Measurements from ENCODE around the gene WDFY2.

The WDFY2 gene

GRCh38 chr13:51742031-51742430 is 157.8 kb downstream of the WDFY2 start:
- H3K36me3 ChIP-seq (ENCODE audit: insufficient read depth, low read length), result peaks cover 23% of the 10 kb centered on the region; the same call in 1 of the 2 replicates

GRCh38 chr13:51742611-51743010 is 158.3 kb downstream of the WDFY2 start:
- H3K9ac ChIP-seq (ENCODE audit: low read depth, low read length), result no peak overlapping the region
- no peak for ATAC-seq (ENCODE audit: insufficient read depth, low read depth)
- H3K27ac ChIP-seq (ENCODE audit: low read length), result no peak overlapping the region
- DNase-seq, result no peak
- no peak for TF ChIP-seq EZH2 (IDR thresholded peaks at IDR 0.05; ENCODE audit: borderline replicate concordance, low read depth, low read length, severe bottlenecking)
- TF ChIP-seq, protein P1, sequence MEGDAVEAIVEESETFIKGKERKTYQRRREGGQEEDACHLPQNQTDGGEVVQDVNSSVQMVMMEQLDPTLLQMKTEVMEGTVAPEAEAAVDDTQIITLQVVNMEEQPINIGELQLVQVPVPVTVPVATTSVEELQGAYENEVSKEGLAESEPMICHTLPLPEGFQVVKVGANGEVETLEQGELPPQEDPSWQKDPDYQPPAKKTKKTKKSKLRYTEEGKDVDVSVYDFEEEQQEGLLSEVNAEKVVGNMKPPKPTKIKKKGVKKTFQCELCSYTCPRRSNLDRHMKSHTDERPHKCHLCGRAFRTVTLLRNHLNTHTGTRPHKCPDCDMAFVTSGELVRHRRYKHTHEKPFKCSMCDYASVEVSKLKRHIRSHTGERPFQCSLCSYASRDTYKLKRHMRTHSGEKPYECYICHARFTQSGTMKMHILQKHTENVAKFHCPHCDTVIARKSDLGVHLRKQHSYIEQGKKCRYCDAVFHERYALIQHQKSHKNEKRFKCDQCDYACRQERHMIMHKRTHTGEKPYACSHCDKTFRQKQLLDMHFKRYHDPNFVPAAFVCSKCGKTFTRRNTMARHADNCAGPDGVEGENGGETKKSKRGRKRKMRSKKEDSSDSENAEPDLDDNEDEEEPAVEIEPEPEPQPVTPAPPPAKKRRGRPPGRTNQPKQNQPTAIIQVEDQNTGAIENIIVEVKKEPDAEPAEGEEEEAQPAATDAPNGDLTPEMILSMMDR (IDR thresholded peaks at IDR 0.05; ENCODE audit: borderline replicate concordance, extremely low read depth, low read length, poor library complexity, severe bottlenecking), result no peak
- no peak overlapping the region for H2AFZ ChIP-seq (ENCODE audit: low read depth, low read length)
- H4K20me1 ChIP-seq (ENCODE audit: insufficient read depth, low read length), result no peaks in the 10 kb centered on the region
- H3K79me2 ChIP-seq (ENCODE audit: insufficient read depth, low read length), result no peaks in the 10 kb centered on the region
- no peaks in the 10 kb centered on the region for H3K27me3 ChIP-seq (ENCODE audit: insufficient read depth, low read length, poor library complexity)
- no peak overlapping the region for H3K4me2 ChIP-seq (ENCODE audit: insufficient read depth, low read length)
- no peak overlapping the region for H3K4me3 ChIP-seq (ENCODE audit: low read depth in 1 of 2, low read length in 2 of 2)
- H3K9me3 ChIP-seq (ENCODE audit: insufficient read depth, low read length, severe bottlenecking), result peaks cover 6% of the 10 kb centered on the region
- H3K36me3 ChIP-seq (ENCODE audit: insufficient read depth, low read length), result peaks cover 28% of the 10 kb centered on the region; the same call in 1 of the 2 replicates
- H3K4me1 ChIP-seq (ENCODE audit: insufficient read depth, low read length), result no peaks in the 10 kb centered on the region

More at GRCh38 chr13:51742031-51742430, 157.8 kb downstream of the WDFY2 start:
- TF ChIP-seq EZH2 (IDR thresholded peaks at IDR 0.05; ENCODE audit: borderline replicate concordance, low read depth, low read length, severe bottlenecking), result no peak
- TF ChIP-seq, protein P1 (IDR thresholded peaks at IDR 0.05; ENCODE audit: borderline replicate concordance, extremely low read depth, low read length, poor library complexity, severe bottlenecking), result no peak
- DNase-seq, result no peak
- no peak for ATAC-seq (ENCODE audit: insufficient read depth, low read depth)
- H3K27ac ChIP-seq (ENCODE audit: low read length), result no peak overlapping the region
- H3K9me3 ChIP-seq (ENCODE audit: insufficient read depth, low read length, severe bottlenecking), result peaks cover under 1% of the 10 kb centered on the region
- no peak overlapping the region for H2AFZ ChIP-seq (ENCODE audit: low read depth, low read length)
- no peak overlapping the region for H3K4me2 ChIP-seq (ENCODE audit: insufficient read depth, low read length)
- no peaks in the 10 kb centered on the region for H4K20me1 ChIP-seq (ENCODE audit: insufficient read depth, low read length)
- no peak overlapping the region for H3K9ac ChIP-seq (ENCODE audit: low read depth, low read length)
- no peaks in the 10 kb centered on the region for H3K4me1 ChIP-seq (ENCODE audit: insufficient read depth, low read length)
- H3K79me2 ChIP-seq (ENCODE audit: insufficient read depth, low read length), result no peaks in the 10 kb centered on the region
- no peaks in the 10 kb centered on the region for H3K27me3 ChIP-seq (ENCODE audit: insufficient read depth, low read length, poor library complexity)
- H3K4me3 ChIP-seq (ENCODE audit: low read depth in 1 of 2, low read length in 2 of 2), result no peak overlapping the region

- peaks cover 35% of the 10 kb centered on the region for H3K36me3 ChIP-seq (ENCODE audit: insufficient read depth, low read length)
- H3K4me1 ChIP-seq (ENCODE audit: insufficient read depth, low read length), result no peaks in the 10 kb centered on the region
- no peaks in the 10 kb centered on the region for H3K79me2 ChIP-seq (ENCODE audit: insufficient read depth, low read length)
- H3K4me2 ChIP-seq (ENCODE audit: insufficient read depth, low read length), result no peak overlapping the region
- no peak overlapping the region for H3K4me3 ChIP-seq (ENCODE audit: low read depth in 1 of 2, low read length in 2 of 2)
- H4K20me1 ChIP-seq (ENCODE audit: insufficient read depth, low read length), result no peaks in the 10 kb centered on the region
- H3K27me3 ChIP-seq (ENCODE audit: insufficient read depth, low read length, poor library complexity), result no peaks in the 10 kb centered on the region
- no peak overlapping the region for H3K27ac ChIP-seq (ENCODE audit: low read length)
- H3K9me3 ChIP-seq (ENCODE audit: insufficient read depth, low read length, severe bottlenecking), result peaks cover 13% of the 10 kb centered on the region
- no peak for ATAC-seq (ENCODE audit: insufficient read depth, low read depth)
- H3K9ac ChIP-seq (ENCODE audit: low read depth, low read length), result no peak overlapping the region
- DNase-seq, result no peak
- no peak overlapping the region for H2AFZ ChIP-seq (ENCODE audit: low read depth, low read length)
- TF ChIP-seq, protein P1 (IDR thresholded peaks at IDR 0.05; ENCODE audit: borderline replicate concordance, extremely low read depth, low read length, poor library complexity, severe bottlenecking), result no peak
These were observed 161.0 kb downstream of the WDFY2 start for GRCh38 chr13:51745243-51745642.

DNA sequence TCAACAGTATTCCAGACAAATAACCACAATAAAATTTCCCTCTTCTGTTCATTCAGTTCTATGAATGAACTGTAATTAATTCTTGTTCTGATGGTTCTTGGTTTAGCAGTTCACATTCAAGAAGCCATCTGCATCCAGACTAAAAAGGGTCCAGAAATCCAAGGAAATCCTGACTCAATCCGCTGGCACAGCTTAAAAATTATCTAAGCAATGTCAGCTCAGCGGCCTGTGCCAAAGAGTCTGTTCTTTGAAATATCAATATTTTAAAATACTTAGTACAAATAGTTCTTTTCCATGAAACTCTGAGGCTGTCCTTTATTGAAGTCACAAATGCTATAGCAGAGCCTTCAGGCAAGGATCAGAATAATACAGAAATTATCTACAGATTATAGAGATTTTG is 162.5 kb downstream of the WDFY2 start:
- no peak overlapping the region for H3K27ac ChIP-seq (ENCODE audit: low read length)
- H3K9ac ChIP-seq (ENCODE audit: low read depth, low read length), result no peak overlapping the region
- H3K79me2 ChIP-seq (ENCODE audit: insufficient read depth, low read length), result no peaks in the 10 kb centered on the region
- no peak for DNase-seq
- H3K27me3 ChIP-seq (ENCODE audit: insufficient read depth, low read length, poor library complexity), result no peaks in the 10 kb centered on the region
- H3K4me1 ChIP-seq (ENCODE audit: insufficient read depth, low read length), result no peaks in the 10 kb centered on the region
- peaks cover 13% of the 10 kb centered on the region for H3K9me3 ChIP-seq (ENCODE audit: insufficient read depth, low read length, severe bottlenecking)
- H4K20me1 ChIP-seq (ENCODE audit: insufficient read depth, low read length), result no peaks in the 10 kb centered on the region
- TF ChIP-seq, protein P1 (IDR thresholded peaks at IDR 0.05; ENCODE audit: borderline replicate concordance, extremely low read depth, low read length, poor library complexity, severe bottlenecking), result no peak
- TF ChIP-seq EZH2 (IDR thresholded peaks at IDR 0.05; ENCODE audit: borderline replicate concordance, low read depth, low read length, severe bottlenecking), result no peak
- H3K4me3 ChIP-seq (ENCODE audit: low read depth in 1 of 2, low read length in 2 of 2), result no peak overlapping the region
- no peak for ATAC-seq (ENCODE audit: insufficient read depth, low read depth)
- H2AFZ ChIP-seq (ENCODE audit: low read depth, low read length), result no peak overlapping the region
- H3K4me2 ChIP-seq (ENCODE audit: insufficient read depth, low read length), result no peak overlapping the region
- H3K36me3 ChIP-seq (ENCODE audit: insufficient read depth, low read length), result peaks cover 29% of the 10 kb centered on the region
